CD4-positive, alpha-beta T cell treated with Interleukin-15 for 4 hours (primary cell): ENCODE measurements around the gene TLK2.

ENCODE experiments used
- DNase-seq: peaks from one replicate; pipeline ENCODE4 v3.0.0-alpha.2; 2020; ENCODE audit warnings: low spot score

TLK2 gene

GRCh38 chr17:62628831-62629555, 150.4 kb downstream of the TLK2 start:
- DNase-seq, result no peak

- DNase-seq, result no peak
These were observed 151.1 kb downstream of the TLK2 start for GRCh38 chr17:62629556-62630364.

GRCh38 chr17:62630365-62631085, 151.9 kb downstream of the TLK2 start:
- no peak for DNase-seq

- DNase-seq, result no peak
These were observed 152.7 kb downstream of the TLK2 start for GRCh38 chr17:62631086-62631935.

- no peak for DNase-seq
These were observed 153.6 kb downstream of the TLK2 start for GRCh38 chr17:62631936-62632924.

GRCh38 chr17:62637809-62638208, 159.2 kb downstream of the TLK2 start:
- no peak for DNase-seq

- no peak for DNase-seq
These were observed 162.5 kb downstream of the TLK2 start for GRCh38 chr17:62641153-62641552.

GRCh38 chr17:62641951-62642350, 163.3 kb downstream of the TLK2 start:
- DNase-seq, result no peak

- no peak for DNase-seq
These were observed 164.9 kb downstream of the TLK2 start for GRCh38 chr17:62643496-62643895.

GRCh38 chr17:62644487-62645173, 166.0 kb downstream of the TLK2 start:
- no peak for DNase-seq

GRCh38 chr17:62648251-62648955, 169.8 kb downstream of the TLK2 start:
- no peak for DNase-seq

- DNase-seq, result no peak
These were observed 170.3 kb downstream of the TLK2 start for GRCh38 chr17:62648956-62649294.

GRCh38 chr17:62649570-62649969, 170.9 kb downstream of the TLK2 start:
- no peak for DNase-seq

GRCh38 chr17:62650587-62650986, 172.0 kb downstream of the TLK2 start:
- no peak for DNase-seq

GRCh38 chr17:62652251-62653001, 173.8 kb downstream of the TLK2 start:
- peak; percentile 19 for DNase-seq

- peak; percentile 78 for DNase-seq
These were observed 174.6 kb downstream of the TLK2 start for GRCh38 chr17:62653002-62653825.

- DNase-seq, result no peak
These were observed 175.5 kb downstream of the TLK2 start for GRCh38 chr17:62653826-62654761.
